HG02943 (cell line): ENCODE results near the gene ZSWIM4.
"Not testable (repeated sequence)": the region's sequence is repeated elsewhere in the genome, so short reads cannot be mapped to it uniquely, and the experiment has no call there.

Source experiments
- ATAC-seq: cut with Tn5 transposase; IDR thresholded peaks from one replicate; pipeline ENCODE4 v1.9.1; 2021; ENCODE audit warnings: mild to moderate bottlenecking, low read depth, moderate library complexity; ENCODE audit not compliant: unreplicated experiment

Gene ZSWIM4

GRCh38 chr19:13794757-13795589, at the start of gene ZSWIM4:
TSS of gene ZSWIM4 (plus strand) at chr19:13795443. CDS start at chr19:13795649, 206 bp downstream.
- ATAC-seq: peak; percentile 89

GRCh38 chr19:13747098-13747453, 48.2 kb upstream of the ZSWIM4 start:
- ATAC-seq: no peak

GRCh38 chr19:13748169-13748828, 46.9 kb upstream of the ZSWIM4 start:
- no peak for ATAC-seq

- no peak for ATAC-seq
Measured at GRCh38 chr19:13751436-13751835, 43.8 kb upstream of the ZSWIM4 start.

- not testable (repeated sequence) for ATAC-seq
Measured at GRCh38 chr19:13753622-13754021, 41.6 kb upstream of the ZSWIM4 start.

- no peak for ATAC-seq
Measured at GRCh38 chr19:13756210-13756609, 39.0 kb upstream of the ZSWIM4 start.

GRCh38 chr19:13757805-13758772, 37.2 kb upstream of the ZSWIM4 start:
- ATAC-seq: no peak

GRCh38 chr19:13758795-13759194, 36.4 kb upstream of the ZSWIM4 start:
- no peak for ATAC-seq

GRCh38 chr19:13761423-13761822, 33.8 kb upstream of the ZSWIM4 start:
- no peak for ATAC-seq

GRCh38 chr19:13762635-13763235, 32.5 kb upstream of the ZSWIM4 start:
- no peak for ATAC-seq

- ATAC-seq: no peak
Measured at GRCh38 chr19:13763265-13763664, 32.0 kb upstream of the ZSWIM4 start.

GRCh38 chr19:13764101-13764807, 31.0 kb upstream of the ZSWIM4 start, which contains the start of gene MRI1:
TSS of gene MRI1 (plus strand) at chr19:13764522. CDS start at chr19:13764589, 67 bp downstream.
- peak; percentile 65 for ATAC-seq

GRCh38 chr19:13764821-13765394, 30.3 kb upstream of the ZSWIM4 start:
- no peak for ATAC-seq

- no peak for ATAC-seq
Measured at GRCh38 chr19:13765395-13766094, 29.7 kb upstream of the ZSWIM4 start.

GRCh38 chr19:13766095-13766481, 29.2 kb upstream of the ZSWIM4 start:
- no peak for ATAC-seq

- no peak for ATAC-seq
Measured at GRCh38 chr19:13768510-13768909, 26.7 kb upstream of the ZSWIM4 start.

GRCh38 chr19:13770013-13770635, 25.1 kb upstream of the ZSWIM4 start:
- ATAC-seq: no peak
